ENCODE data around the gene SALL4. TPM values are rescaled to one million over a fixed set of nuclear protein-coding genes. Genes with fewer than 3 reads are reported as not detected.
"Not testable (repeated sequence)": the region's sequence is repeated elsewhere in the genome, so short reads cannot be mapped to it uniquely, and the experiment has no call there.

The SALL4 gene
- total and polyA plus RNA-seq, 4 donors, result 0.06 to 3.8 (median 0.43) TPM

DNA sequence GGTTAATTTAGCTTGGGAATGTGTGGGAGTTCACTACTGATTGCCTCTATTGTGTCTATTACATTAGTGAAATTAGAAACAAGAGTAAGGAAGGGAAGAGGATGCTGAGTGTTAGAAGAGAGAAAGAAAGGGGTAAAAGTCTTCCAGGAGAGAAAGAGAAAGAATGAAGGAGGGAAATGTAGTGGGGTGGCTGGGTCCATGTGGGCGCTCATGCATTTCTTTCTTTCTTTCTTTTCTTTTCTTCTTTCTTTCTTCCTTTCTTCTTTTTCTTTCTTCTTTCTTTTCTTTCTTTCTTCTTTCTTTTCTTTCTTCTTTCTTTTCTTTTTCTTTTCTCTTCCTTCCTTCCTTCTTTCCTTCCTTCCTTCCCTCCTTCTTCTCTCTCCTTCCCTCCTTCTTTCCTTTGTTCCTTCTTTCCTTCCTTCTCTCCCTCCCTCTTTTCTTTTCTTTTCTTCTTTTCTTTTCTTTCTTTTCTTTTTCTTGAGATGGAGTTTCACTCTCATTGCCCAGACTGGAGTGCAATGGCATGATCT, 16.2 kb upstream of the SALL4 start:
- H3K27ac ChIP-seq (ENCODE audit: low read depth in 1 of 2, low read length in 1 of 2), result no peak overlapping the region
- DNase-seq, result no peak
- no peaks in the 10 kb centered on the region for H3K36me3 ChIP-seq (ENCODE audit: control insufficient read depth in 4 of 4, insufficient read depth in 4 of 4, low read length in 4 of 4)
- no peak for TF ChIP-seq CTCF (IDR thresholded peaks at IDR 0.05; ENCODE audit: control extremely low read depth, extremely low read depth)
- H3K9ac ChIP-seq (ENCODE audit: insufficient read depth in 1 of 2, low read length in 2 of 2), result no peak overlapping the region
- no peaks in the 10 kb centered on the region for H3K27me3 ChIP-seq (ENCODE audit: control insufficient read depth in 3 of 3, insufficient read depth in 3 of 3, low read length in 2 of 3)
- no peak for ATAC-seq (ENCODE audit: insufficient read depth, low FRiP score)
- no peaks in the 10 kb centered on the region for H3K9me3 ChIP-seq (ENCODE audit: control insufficient read depth in 4 of 4, insufficient read depth in 3 of 4, low read length in 3 of 4)
- H3K4me1 ChIP-seq (ENCODE audit: control insufficient read depth in 5 of 5, insufficient read depth in 5 of 5, low read length in 5 of 5), result no peaks in the 10 kb centered on the region
- WGBS, 2 donors, result 55 to 56% methylated on average over 1 of the region's 1 CpG
- H3K4me3 ChIP-seq, result no peak overlapping the region

GRCh38 chr20:51816856-51817255, 14.5 kb upstream of the SALL4 start:
- not testable (repeated sequence) for H3K36me3 ChIP-seq (ENCODE audit: control insufficient read depth in 4 of 4, insufficient read depth in 4 of 4, low read length in 4 of 4); H3K9ac ChIP-seq (ENCODE audit: insufficient read depth in 1 of 2, low read length in 2 of 2); H3K4me3 ChIP-seq; H3K9me3 ChIP-seq (ENCODE audit: control insufficient read depth in 4 of 4, insufficient read depth in 3 of 4, low read length in 3 of 4); H3K27me3 ChIP-seq (ENCODE audit: control insufficient read depth in 3 of 3, insufficient read depth in 3 of 3, low read length in 2 of 3); DNase-seq; H3K27ac ChIP-seq (ENCODE audit: low read depth in 1 of 2, low read length in 1 of 2); H3K4me1 ChIP-seq (ENCODE audit: control insufficient read depth in 5 of 5, insufficient read depth in 5 of 5, low read length in 5 of 5); ATAC-seq (ENCODE audit: insufficient read depth, low FRiP score)
- 90 to 92% methylated on average over 8 of the region's 8 CpGs for WGBS, 2 donors

GRCh38 chr20:51815383-51816076, 13.2 kb upstream of the SALL4 start:
- WGBS, 2 donors, result 75 to 76% methylated on average over 5 of the region's 5 CpGs
- no peaks in the 10 kb centered on the region for H3K27me3 ChIP-seq (ENCODE audit: control insufficient read depth in 3 of 3, insufficient read depth in 3 of 3, low read length in 2 of 3)
- H3K9me3 ChIP-seq (ENCODE audit: control insufficient read depth in 4 of 4, insufficient read depth in 3 of 4, low read length in 3 of 4), result no peaks in the 10 kb centered on the region
- ATAC-seq (ENCODE audit: insufficient read depth, low FRiP score) (no peak), DNase-seq (no peak)
- H3K36me3 ChIP-seq (ENCODE audit: control insufficient read depth in 4 of 4, insufficient read depth in 4 of 4, low read length in 4 of 4), result no peaks in the 10 kb centered on the region
- H3K4me3 ChIP-seq, result no peak overlapping the region
- no peak for TF ChIP-seq CTCF (IDR thresholded peaks at IDR 0.05; ENCODE audit: control extremely low read depth, extremely low read depth)
- H3K4me1 ChIP-seq (ENCODE audit: control insufficient read depth in 5 of 5, insufficient read depth in 5 of 5, low read length in 5 of 5), result peaks cover 0 to 23% (median 8%) of the 10 kb centered on the region in 5 donors
- no peak overlapping the region for H3K27ac ChIP-seq (ENCODE audit: low read depth in 1 of 2, low read length in 1 of 2)
- H3K9ac ChIP-seq (ENCODE audit: insufficient read depth in 1 of 2, low read length in 2 of 2), result no peak overlapping the region

- Histone ChIP-seq H3K4me1 (ENCODE audit: control insufficient read depth in 5 of 5, insufficient read depth in 5 of 5, low read length in 5 of 5) (peaks cover 0 to 28% (median 8%) of the 10 kb centered on the region in 5 donors), H3K4me3 (no peak overlapping the region), H3K9ac (ENCODE audit: insufficient read depth in 1 of 2, low read length in 2 of 2) (no peak overlapping the region), H3K27me3 (ENCODE audit: control insufficient read depth in 3 of 3, insufficient read depth in 3 of 3, low read length in 2 of 3) (no peaks in the 10 kb centered on the region), H3K9me3 (ENCODE audit: control insufficient read depth in 4 of 4, insufficient read depth in 3 of 4, low read length in 3 of 4) (no peaks in the 10 kb centered on the region), H3K27ac (ENCODE audit: low read depth in 1 of 2, low read length in 1 of 2) (no peak overlapping the region), H3K36me3 (ENCODE audit: control insufficient read depth in 4 of 4, insufficient read depth in 4 of 4, low read length in 4 of 4) (no peaks in the 10 kb centered on the region)
- 88 to 89% methylated on average over 4 of the region's 4 CpGs for WGBS, 2 donors
- no peak for TF ChIP-seq CTCF (IDR thresholded peaks at IDR 0.05; ENCODE audit: control extremely low read depth, extremely low read depth)
- ATAC-seq (ENCODE audit: insufficient read depth, low FRiP score) (no peak), DNase-seq (no peak)
These were observed 10.5 kb upstream of the SALL4 start for GRCh38 chr20:51812861-51813260.
